Activated naive CD8-positive, alpha-beta T cell treated with anti-CD3 and anti-CD28 coated beads, Interleukin-2, amount 10 ng/mL, durations not matched to agents 7 days and 5 days (primary cell): ENCODE results near the gene XAF1. TPM values are rescaled to one million over a fixed set of nuclear protein-coding genes. Genes with fewer than 3 reads are reported as not detected.
"Not testable (repeated sequence)": the region's sequence is repeated elsewhere in the genome, so short reads cannot be mapped to it uniquely, and the experiment has no call there.

Experiments
- ATAC-seq: fragments of 150-1000 bp; cut with Tn5 transposase; one replicate; pipeline ENCODE4 v1.10.0; 2021; ENCODE audit warnings: low read depth, moderate library complexity
- POLR2A ChIA-PET: fragments of 350-600 bp; sonication (Branson Sonifier 250); formaldehyde crosslinking; loops from one replicate; lab custom pipeline; 2021; ENCODE audit warnings: antibody characterized with exemption; lab: Charles Lee
- DNase-seq: peaks from one replicate; pipeline ENCODE4 v3.0.0; 2021
- H3K27ac Mint-ChIP-seq: one replicate; pipeline ENCODE4 v1.8.0; 2022; ENCODE audit warnings: mild to moderate bottlenecking, mixed read lengths
- H3K27me3 Mint-ChIP-seq: one replicate; pipeline ENCODE4 v1.8.0; 2022; ENCODE audit warnings: mild to moderate bottlenecking, moderate library complexity, mixed read lengths
- H3K36me3 Mint-ChIP-seq: one replicate; pipeline ENCODE4 v1.8.0; 2021; ENCODE audit warnings: mild to moderate bottlenecking, mixed read lengths
- H3K4me1 Mint-ChIP-seq: one replicate; pipeline ENCODE4 v1.8.0; 2021; ENCODE audit warnings: mixed read lengths
- H3K4me3 Mint-ChIP-seq: one replicate; pipeline ENCODE4 v1.8.0; 2022; ENCODE audit warnings: mild to moderate bottlenecking, moderate library complexity, mixed read lengths
- H3K9me3 Mint-ChIP-seq: one replicate; pipeline ENCODE4 v1.8.0; 2021; ENCODE audit warnings: mixed read lengths
- total RNA-seq, 2 experiments: library from RNA; stranded (reverse); gene quantifications; one replicate each; pipeline ENCODE4 v1.2.3, GENCODE V29; 2021

The XAF1 gene
- total RNA-seq, 2 experiments from 2014 or later = 280 to 302 TPM

DNA sequence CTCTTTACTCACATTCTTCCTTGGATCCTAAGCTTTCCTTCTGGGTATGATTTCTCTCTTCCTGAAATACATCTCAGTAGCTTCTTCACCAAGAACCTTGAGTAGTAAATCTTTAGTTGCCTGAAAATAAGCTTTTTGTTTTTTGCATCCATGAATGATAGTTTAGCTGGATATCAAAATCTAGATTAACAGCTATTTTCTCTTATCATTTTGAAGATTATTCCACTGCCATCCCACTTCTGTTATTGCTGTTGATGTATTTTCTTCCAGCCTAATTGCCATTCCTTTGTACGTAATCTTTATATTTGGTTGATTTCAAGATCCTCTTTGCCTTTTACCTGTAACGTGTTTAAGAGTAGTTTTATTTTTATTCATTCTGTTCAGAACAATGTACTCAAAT is 12.6 kb downstream of the XAF1 start:
- POLR2A ChIA-PET = interaction anchor here (1.3 to 2.2 kb wide), 2 partner anchors 9 to 12 kb away, joined by 5 to 21 read pairs; partner anchors contain the start of gene XAF1
- H3K9me3 Mint-ChIP-seq = peaks cover 50% of the 10 kb centered on the region
- peaks cover 96% of the 10 kb centered on the region for H3K36me3 Mint-ChIP-seq
- H3K27me3 Mint-ChIP-seq = no peaks in the 10 kb centered on the region
- H3K27ac Mint-ChIP-seq = no peak overlapping the region
- DNase-seq (no peak), ATAC-seq (no peak)
- peak overlapping the region; percentile 2 for H3K4me3 Mint-ChIP-seq
- peaks cover 20% of the 10 kb centered on the region for H3K4me1 Mint-ChIP-seq

DNA sequence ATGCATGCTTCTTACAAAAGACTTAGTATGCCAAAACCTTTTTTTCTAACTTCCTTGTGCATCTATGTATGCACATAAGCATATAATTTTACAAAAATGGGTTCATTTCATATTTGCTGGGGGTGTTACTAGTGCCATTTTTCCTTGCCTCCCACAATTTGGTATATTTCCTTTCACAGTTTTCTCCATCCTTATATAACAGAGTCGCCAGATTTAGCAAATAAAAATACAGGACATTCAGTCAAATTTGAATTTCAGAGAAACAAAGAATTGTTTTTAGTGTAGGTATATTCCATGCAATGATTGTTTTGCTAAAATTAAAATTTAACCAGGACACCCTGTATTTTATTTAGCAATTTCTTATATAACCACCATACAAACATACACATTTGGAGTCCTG is 16.2 kb downstream of the XAF1 start:
- H3K9me3 Mint-ChIP-seq = peaks cover 49% of the 10 kb centered on the region
- POLR2A ChIA-PET = interaction anchor here (0.6 to 1.2 kb wide), 5 partner anchors 8 to 114 kb away, joined by 3 to 5 read pairs (median 3); no protein-coding TSS in a partner anchor
- H3K4me1 Mint-ChIP-seq = peaks cover 25% of the 10 kb centered on the region
- peaks cover 84% of the 10 kb centered on the region for H3K36me3 Mint-ChIP-seq
- no peak overlapping the region for H3K4me3 Mint-ChIP-seq
- ATAC-seq (no peak), DNase-seq (no peak)
- H3K27ac Mint-ChIP-seq = no peak overlapping the region
- H3K27me3 Mint-ChIP-seq = no peaks in the 10 kb centered on the region

DNA sequence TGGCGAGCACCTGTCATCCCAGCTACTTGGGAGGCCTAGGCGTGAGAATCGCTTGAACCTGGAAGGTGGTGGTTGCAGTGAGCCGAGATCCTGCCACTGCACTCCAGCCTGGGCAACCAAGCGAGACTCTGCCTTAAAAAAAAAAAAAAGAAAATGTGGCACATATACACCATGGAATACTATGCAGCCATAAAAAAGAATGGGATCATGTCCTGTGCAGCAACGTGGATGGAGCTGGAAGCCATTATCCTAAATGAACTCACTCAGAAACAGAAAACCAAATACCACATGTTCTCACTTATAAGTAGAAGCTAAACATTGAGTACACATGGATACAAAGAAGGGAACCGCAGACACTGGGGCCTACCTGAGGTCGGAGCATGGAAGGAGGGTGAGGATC is 19.1 kb downstream of the XAF1 start:
- DNase-seq, H3K4me3 Mint-ChIP-seq, H3K27ac Mint-ChIP-seq, ATAC-seq, H3K27me3 Mint-ChIP-seq: not testable (repeated sequence)
- Mint-ChIP-seq H3K36me3 (peaks cover 66% of the 10 kb centered on the region), H3K4me1 (peaks cover 21% of the 10 kb centered on the region), H3K9me3 (peaks cover 34% of the 10 kb centered on the region)
- POLR2A ChIA-PET = interaction anchor here (1.3 to 1.9 kb wide), 2 partner anchors 18 to 20 kb away, joined by 3 to 7 read pairs; no protein-coding TSS in a partner anchor

DNA sequence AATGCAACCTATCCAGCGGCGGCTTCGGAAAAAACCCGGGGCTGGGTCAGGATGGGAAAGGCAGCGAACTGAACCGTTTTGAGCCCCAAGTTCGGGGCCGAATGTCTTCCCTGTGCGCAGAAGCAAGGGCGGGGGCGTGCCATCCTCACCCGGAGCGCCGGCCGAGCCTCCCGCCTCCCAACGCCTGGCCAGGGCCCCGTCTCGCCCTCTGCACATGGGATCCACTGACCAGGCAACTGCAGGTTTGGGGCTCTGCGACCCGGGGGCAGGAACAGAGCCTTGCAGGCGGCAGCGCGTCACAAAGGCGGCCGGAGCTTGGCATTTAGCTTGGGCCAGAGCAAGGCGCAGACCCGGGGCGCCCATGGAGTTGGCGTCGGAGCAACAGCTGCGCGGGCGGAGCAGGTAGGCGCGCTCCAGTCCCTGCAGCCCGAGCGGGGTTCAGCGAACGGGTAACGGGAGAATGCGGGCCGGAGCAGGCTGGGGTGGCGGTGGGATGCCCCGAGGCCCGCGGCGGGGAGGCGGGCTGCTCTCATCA is 20.1 kb downstream of the XAF1 start, which contains the start of gene FBXO39:
Gene FBXO39, plus strand, starts transcription at position 345 of the 535 bp plus-strand sequence. CDS start 3,654 bp downstream, outside the sequence.
- ATAC-seq (peak; percentile 67), DNase-seq (peak; percentile 65)
- POLR2A ChIA-PET = interaction anchor here (0.6 to 2.1 kb wide), 5 partner anchors 12 to 26 kb away, joined by 3 to 13 read pairs (median 6); partner anchors contain the start of gene XAF1
- Mint-ChIP-seq H3K9me3 (peaks cover 32% of the 10 kb centered on the region), H3K27ac (no peak within 1 kb of the TSS), H3K4me1 (peaks cover 27% of the 10 kb centered on the region), H3K27me3 (peaks cover 11% of the 10 kb centered on the region), H3K36me3 (peaks cover 56% of the 10 kb centered on the region), H3K4me3 (peak within 1 kb of the TSS; percentile 22)

DNA sequence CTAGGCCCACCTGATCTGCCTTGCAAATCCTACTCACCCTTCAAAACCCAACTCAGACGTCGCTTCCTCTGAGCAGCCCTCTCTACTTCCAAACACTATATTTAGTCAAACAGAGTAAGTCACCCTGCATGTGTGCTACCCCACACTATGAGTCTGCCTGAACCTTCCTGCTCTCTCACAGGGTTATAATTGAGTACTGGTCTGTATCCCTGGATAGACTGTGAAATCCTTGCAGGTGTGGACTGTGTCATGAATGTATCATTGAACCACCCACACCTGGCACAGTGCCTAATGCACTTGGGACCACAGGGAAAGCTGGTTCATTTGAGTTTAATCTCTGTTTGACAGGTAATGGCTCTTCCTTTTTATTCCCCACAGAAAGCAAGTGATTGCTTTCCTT is 23.6 kb downstream of the XAF1 start:
- DNase-seq (no peak), ATAC-seq (no peak)
- no peak overlapping the region for H3K4me3 Mint-ChIP-seq
- H3K27me3 Mint-ChIP-seq = peaks cover 37% of the 10 kb centered on the region
- peaks cover 19% of the 10 kb centered on the region for H3K4me1 Mint-ChIP-seq
- peaks cover 31% of the 10 kb centered on the region for H3K36me3 Mint-ChIP-seq
- no peak overlapping the region for H3K27ac Mint-ChIP-seq
- POLR2A ChIA-PET = interaction anchor here (1.0 kb wide), 1 partner anchor 22 kb away, joined by 5 read pairs; no protein-coding TSS in a partner anchor
- H3K9me3 Mint-ChIP-seq = peaks cover 28% of the 10 kb centered on the region

DNA sequence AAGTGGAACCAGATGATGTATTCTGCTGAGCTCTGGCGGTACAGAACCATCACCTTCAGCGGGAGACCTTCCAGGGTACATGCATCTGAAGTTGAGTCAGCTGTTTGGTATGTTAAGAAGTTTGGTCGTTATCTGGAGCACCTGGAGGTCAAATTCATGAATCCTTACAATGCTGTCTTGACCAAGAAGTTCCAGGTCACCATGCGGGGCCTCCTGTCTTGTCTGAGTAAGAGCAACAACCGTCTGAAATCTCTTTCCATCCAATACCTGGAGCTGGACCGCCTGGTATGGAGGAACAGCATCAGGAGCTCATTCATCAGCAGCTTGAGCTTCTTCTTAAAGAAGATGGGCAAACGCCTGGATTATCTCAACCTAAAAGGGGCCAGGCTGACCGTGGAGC is 24.2 kb downstream of the XAF1 start:
- Mint-ChIP-seq H3K9me3 (peaks cover 26% of the 10 kb centered on the region), H3K4me1 (peaks cover 16% of the 10 kb centered on the region), H3K36me3 (peaks cover 26% of the 10 kb centered on the region), H3K27ac (no peak overlapping the region), H3K27me3 (peaks cover 42% of the 10 kb centered on the region), H3K4me3 (no peak overlapping the region)
- DNase-seq (no peak), ATAC-seq (no peak)
- POLR2A ChIA-PET = interaction anchor here (0.5 to 1.0 kb wide), 3 partner anchors 23 to 232 kb away, joined by 3 to 5 read pairs (median 3); partner anchors contain the start of genes RNASEK and XAF1

DNA sequence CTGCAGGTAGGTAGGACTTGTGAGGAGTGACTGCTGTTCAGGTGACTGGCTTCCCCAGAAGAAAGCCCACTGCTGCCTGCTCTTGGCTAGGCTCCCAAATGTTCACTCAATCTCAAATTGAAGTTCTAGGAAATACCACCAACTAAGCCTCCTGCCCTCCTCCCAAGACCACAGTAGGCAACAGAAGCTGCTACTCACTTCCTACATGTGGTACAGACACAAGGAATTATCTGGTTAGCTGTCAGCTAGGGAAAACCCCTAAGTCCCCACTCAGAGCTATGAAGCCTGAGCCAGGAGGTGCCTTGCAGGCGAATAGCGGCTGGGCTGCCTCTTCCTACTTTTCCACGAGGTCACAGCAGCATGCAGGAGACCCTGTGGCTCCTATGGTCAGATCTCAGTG is 25.0 kb downstream of the XAF1 start:
- Mint-ChIP-seq H3K27ac (no peak overlapping the region), H3K36me3 (peaks cover 22% of the 10 kb centered on the region), H3K4me3 (no peak overlapping the region), H3K4me1 (peaks cover 12% of the 10 kb centered on the region), H3K27me3 (peaks cover 51% of the 10 kb centered on the region), H3K9me3 (peaks cover 29% of the 10 kb centered on the region)
- ATAC-seq = peak; percentile 48
- POLR2A ChIA-PET = no interaction called here
- no peak for DNase-seq

DNA sequence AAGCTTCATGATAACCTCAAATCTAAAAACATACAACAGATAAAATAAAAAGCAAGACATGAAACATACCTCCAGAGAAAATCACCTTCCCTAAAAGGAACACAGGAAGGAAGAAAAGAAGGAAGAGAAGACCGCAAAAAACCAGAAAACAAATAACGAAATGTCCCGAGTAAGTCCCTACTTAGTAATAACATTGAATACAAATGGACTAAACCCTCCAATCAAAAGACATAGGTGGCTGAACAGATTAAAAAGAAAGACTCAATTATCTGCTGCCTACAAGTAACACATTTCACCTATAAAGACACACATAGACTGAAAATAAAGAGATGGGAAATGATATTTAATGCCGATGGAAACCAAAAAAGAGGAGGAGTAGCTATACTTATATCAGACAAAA is 26.4 kb downstream of the XAF1 start:
- DNase-seq (no peak), ATAC-seq (no peak)
- Mint-ChIP-seq H3K9me3 (peaks cover 29% of the 10 kb centered on the region), H3K27ac (no peak overlapping the region), H3K27me3 (peaks cover 65% of the 10 kb centered on the region), H3K4me1 (peaks cover 8% of the 10 kb centered on the region), H3K4me3 (no peak overlapping the region), H3K36me3 (peaks cover 20% of the 10 kb centered on the region)
- POLR2A ChIA-PET = interaction anchor here (1.5 kb wide), 1 partner anchor 27 kb away, joined by 3 read pairs; the partner anchor contains the start of gene XAF1

DNA sequence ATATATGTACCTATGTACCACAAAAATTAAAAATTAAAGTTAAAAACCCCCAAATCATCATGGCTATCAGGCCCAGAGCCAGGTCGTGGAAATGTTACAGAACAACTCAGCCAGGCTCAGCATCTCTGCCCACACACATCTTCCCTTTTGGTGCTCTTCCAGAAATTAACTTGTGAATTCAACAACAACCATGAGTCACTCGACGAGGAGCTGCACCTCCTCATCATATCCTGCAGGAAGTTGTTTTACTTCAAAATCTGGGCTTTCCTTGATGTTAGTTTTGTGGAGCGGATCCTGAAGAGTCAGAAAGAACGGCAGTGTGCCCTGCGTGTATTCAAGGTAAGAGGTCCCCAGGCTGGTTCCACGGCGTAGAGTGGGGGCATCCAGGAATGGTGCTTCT is 30.8 kb downstream of the XAF1 start:
- H3K9me3 Mint-ChIP-seq = peaks cover 25% of the 10 kb centered on the region
- POLR2A ChIA-PET = no interaction called here
- ATAC-seq (no peak), DNase-seq (no peak)
- no peaks in the 10 kb centered on the region for H3K4me1 Mint-ChIP-seq
- no peak overlapping the region for H3K27ac Mint-ChIP-seq
- peaks cover 91% of the 10 kb centered on the region for H3K27me3 Mint-ChIP-seq
- H3K36me3 Mint-ChIP-seq = peaks cover 9% of the 10 kb centered on the region
- no peak overlapping the region for H3K4me3 Mint-ChIP-seq

DNA sequence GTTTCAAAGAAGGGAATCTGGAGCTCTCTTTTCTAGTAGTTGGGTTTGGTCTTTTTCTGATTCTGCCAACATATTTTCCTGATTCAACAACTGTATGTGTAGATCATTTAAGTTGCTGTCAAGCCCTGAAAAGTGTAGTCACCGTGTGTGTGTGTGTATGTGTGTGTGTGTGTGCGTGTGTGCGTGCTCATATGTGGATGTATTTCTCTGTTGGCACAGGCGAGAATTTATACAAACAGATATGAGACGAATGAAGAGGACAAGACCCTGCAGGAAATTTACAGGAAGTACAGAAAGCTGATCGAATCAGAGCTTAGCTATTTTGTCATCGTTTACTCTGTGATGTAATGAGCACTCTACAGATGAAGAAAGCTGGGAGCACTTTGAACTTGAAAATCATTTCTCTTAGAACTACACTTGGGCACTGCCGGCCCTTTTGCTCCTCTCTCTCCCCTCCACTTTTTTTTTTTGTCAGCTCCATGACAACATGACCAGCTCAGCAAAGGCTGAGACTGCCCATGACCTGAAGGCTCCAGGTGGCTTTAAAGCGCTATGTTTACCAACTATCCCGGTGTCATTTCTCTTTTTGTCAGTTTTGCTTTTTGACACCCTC is 31.3 kb downstream of the XAF1 start:
- peaks cover 94% of the 10 kb centered on the region for H3K27me3 Mint-ChIP-seq
- POLR2A ChIA-PET = interaction anchor here (0.7 kb wide), 1 partner anchor 1475 kb away, joined by 4 read pairs; no protein-coding TSS in a partner anchor
- H3K36me3 Mint-ChIP-seq = peaks cover 5% of the 10 kb centered on the region
- peaks cover 20% of the 10 kb centered on the region for H3K9me3 Mint-ChIP-seq
- ATAC-seq = no peak
- no peak for DNase-seq
- no peak overlapping the region for H3K4me3 Mint-ChIP-seq
- H3K27ac Mint-ChIP-seq = no peak overlapping the region
- H3K4me1 Mint-ChIP-seq = no peaks in the 10 kb centered on the region

DNA sequence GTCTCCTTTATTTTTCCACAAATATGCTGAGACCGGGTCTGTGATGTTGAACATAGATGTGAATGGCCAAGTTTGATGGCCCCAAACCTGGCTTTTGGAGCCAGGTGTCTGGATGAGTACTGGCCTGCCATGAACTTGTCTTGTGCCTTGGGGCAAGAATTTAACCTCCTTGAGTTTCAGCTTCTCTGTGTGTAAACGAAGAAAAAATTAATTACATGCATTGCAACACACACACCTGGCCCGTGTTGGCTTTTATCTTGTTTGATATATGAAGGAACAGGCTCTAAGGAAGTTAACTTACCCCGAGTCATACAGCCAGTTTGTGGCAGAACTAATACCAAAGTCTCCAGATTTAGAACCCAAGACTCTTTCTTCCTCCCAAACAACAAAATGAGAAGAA is 33.3 kb downstream of the XAF1 start:
- H3K4me3 Mint-ChIP-seq = no peak overlapping the region
- peaks cover 91% of the 10 kb centered on the region for H3K27me3 Mint-ChIP-seq
- ATAC-seq (no peak), DNase-seq (no peak)
- H3K4me1 Mint-ChIP-seq = peaks cover 8% of the 10 kb centered on the region
- POLR2A ChIA-PET = no interaction called here
- no peaks in the 10 kb centered on the region for H3K36me3 Mint-ChIP-seq
- no peak overlapping the region for H3K27ac Mint-ChIP-seq
- H3K9me3 Mint-ChIP-seq = peaks cover 8% of the 10 kb centered on the region

DNA sequence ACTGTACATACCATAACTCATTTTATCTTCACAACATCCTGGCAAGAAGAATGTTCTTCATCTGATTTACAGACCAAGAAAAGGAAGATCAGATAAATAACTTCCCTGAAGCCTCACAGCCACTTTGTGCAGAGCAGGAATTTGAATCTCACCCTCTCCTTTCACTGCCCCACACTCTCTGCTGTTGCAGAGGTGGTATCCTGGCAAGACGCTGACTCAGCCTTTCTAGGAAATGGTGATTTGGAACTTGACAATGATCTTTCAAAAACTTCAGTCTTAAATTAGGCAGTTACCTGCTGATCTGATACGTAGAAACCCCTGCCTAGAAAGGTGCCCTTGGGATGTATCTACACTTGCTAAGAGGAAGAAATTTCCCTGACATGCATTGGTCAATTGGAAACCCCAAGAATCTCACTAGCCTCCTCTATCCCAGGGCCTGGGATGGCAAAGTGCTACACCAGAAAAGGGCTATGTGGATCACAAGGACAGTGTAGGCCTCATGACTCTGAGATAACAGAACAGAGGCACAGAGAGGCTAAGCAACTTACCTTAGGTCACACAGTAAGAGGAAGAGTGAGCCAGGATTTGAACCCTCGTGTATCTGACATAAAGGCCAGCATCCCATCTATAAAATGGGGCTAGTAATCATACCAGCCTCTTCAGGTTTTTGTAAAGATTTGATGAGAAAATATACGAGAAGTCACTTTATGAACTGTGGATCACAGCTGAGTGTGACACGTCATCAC is 38.1 kb downstream of the XAF1 start:
- H3K4me3 Mint-ChIP-seq = no peak overlapping the region
- peaks cover 8% of the 10 kb centered on the region for H3K4me1 Mint-ChIP-seq
- POLR2A ChIA-PET = no interaction called here
- ATAC-seq = no peak
- no peaks in the 10 kb centered on the region for H3K9me3 Mint-ChIP-seq
- no peak for DNase-seq
- no peaks in the 10 kb centered on the region for H3K36me3 Mint-ChIP-seq
- H3K27me3 Mint-ChIP-seq = peaks cover 65% of the 10 kb centered on the region
- no peak overlapping the region for H3K27ac Mint-ChIP-seq
